Measurements from ENCODE around the gene ZNF681.

GRCh38 chr19:23699521-23699860 is 59.2 kb downstream of the ZNF681 start:
- TF ChIP-seq CTCF (IDR thresholded peaks at IDR 0.05) (no peak), POLR2A (IDR thresholded peaks at IDR 0.05) (no peak)

Data from right lobe of liver (tissue), 4 donors.